DMS 273 (cell line): Measurements from ENCODE around the gene CD19.
"Not testable (repeated sequence)": the region's sequence is repeated elsewhere in the genome, so short reads cannot be mapped to it uniquely, and the experiment has no call there.

ENCODE experiments used
- DNase-seq: peaks from one replicate; lab custom pipeline; 2025; ENCODE audit not compliant: unreplicated experiment; lab: John Stamatoyannopoulos, UW

CD19 gene

GRCh38 chr16:28931801-28932225 is at the start of gene CD19:
CD19 (plus strand) TSS chr16:28931971; CDS start chr16:28932001, 30 bp downstream.
- no peak for DNase-seq

GRCh38 chr16:28882551-28883160 is 49.1 kb upstream of the CD19 start:
- no peak for DNase-seq

GRCh38 chr16:28883221-28883996 is 48.4 kb upstream of the CD19 start:
- DNase-seq = no peak

GRCh38 chr16:28884045-28884444 is 47.7 kb upstream of the CD19 start:
- DNase-seq = no peak

DNA sequence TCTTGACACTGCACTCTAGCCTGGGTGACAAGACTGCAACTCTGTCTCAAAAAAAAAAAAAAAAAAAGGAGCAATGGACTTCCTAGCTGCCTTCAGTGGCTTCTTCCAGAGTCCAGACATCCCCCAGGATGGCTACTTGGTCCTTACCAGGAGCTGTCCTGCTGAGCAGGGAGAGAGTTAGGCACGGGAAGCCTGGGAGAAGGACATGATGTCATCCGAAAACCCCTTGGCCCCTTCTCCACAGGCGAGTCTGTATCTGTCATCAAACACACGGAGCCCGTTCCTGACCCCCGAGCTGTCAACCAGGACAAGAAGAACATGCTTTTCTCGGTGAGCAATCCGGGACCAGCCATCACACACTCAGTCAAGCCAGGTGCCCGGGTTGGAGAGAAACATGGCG is 44.8 kb upstream of the CD19 start:
- DNase-seq = no peak

DNA sequence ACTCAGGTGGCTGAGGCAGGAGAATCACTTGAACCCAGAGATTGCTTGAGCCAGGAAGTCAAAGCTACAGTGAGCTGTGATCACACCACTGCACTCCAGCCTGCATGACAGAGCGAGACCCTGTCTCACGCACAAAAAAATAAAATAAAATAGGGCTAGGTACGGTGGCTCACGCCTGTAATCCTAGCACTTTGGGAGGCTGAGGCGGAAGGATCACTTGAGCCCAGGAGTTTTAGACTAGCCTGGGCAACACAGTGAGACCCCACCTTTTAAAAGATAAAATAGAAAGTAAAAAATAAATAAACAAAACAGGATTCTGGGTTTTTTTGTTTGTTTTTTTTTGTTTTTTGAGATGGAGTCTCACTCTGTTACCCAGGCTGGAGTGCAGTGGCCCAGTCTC is 41.4 kb upstream of the CD19 start:
- DNase-seq = not testable (repeated sequence)

DNA sequence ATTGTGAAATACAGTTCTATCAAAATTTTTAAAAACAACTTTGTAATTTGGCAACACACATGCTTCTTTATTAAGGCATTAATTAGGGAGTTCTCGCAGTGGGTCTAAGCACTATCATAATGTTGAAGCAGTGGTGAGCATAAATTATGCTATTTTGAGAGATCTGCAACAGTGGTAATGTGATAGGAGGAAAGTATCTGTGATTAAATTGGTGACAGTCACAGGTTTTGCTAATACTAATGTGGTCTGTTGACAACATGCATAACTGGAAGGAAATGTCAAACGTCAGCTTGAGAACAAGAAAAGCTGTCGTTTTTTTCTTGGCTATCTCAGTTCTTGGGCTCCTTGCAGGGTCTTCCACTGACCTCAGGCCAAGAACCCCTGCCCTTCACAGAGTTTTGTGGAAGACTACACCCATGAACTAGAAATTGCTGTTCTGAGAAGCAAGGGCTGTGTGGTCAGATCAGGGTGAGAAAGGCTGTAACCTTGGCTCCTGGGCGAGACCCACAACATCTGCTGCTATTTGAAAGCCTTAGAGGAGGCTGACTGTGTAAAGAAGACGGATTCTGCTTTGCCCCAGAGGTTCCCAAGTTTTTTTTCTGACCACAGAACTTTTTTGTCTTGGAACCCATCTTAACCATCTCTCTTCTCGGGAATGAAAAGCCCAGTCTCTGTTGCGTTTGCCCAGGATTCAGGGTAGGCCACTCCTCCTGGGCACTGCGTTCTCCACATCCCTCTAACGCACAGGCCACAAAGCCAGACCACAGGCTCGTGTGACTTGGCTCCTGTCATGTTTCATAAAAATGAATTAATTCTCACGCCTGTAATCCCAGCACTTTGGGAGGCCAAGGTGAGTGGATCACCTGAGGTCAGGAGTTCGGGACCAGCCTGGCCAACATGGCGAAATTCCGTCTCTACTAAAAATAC is 39.5 kb upstream of the CD19 start:
- no peak for DNase-seq

DNA sequence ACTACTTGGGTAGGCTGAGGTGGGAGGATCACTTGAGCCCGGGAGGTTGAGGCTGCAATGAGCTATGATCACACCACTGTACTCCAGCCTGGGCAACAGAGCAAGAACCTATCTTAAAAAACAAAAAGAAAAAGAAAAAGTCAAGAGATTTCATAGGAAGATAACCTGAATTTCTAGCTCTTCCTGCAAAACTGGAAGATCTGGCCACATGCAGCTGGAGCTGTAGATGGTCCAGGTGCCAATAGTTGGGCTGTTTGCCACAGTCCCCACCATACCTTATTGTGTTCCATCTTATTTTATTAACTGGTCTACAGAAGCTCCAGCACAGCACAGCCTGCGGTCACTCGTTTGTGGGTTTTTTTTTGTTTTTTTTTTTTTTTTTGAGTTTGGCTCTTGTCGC is 38.5 kb upstream of the CD19 start:
- no peak for DNase-seq

DNA sequence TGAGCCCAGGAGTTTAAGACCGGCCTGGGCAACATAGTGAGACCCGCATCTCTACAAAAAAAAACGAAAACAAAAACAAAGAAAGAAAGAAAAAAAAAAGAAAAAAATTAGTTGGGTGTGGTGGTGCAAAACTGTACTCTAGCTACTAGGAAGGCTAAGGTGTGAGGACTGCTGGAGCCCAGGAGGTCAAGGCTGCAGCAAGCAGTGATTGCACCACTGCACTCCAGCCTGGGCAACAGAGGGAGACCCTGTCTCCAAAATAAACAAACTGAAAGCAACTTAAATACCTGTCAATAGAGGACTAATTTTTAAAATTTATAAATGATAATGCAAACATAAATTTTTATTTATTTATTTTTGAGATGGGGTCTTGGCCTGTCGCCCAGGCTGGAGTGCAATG is 36.2 kb upstream of the CD19 start:
- DNase-seq = no peak

- no peak for DNase-seq
These were observed 33.9 kb upstream of the CD19 start for GRCh38 chr16:28897826-28898225.

DNA sequence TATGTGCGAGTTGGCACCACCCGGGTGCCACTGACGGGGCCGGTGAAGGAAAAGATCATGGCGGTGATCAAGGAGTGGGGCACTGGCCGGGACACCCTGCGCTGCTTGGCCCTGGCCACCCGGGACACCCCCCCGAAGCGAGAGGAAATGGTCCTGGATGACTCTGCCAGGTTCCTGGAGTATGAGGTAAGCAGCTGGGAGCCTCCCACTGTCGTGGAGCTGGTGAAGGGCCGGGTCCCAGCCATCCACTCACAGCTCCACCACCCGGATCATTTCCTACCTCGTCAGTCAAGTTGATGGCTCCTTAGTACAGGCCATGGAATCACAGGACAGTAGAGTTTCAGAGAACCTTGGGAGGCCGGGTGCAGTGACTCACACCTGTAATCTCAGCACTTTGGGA is 33.5 kb upstream of the CD19 start:
- no peak for DNase-seq

- DNase-seq = no peak
These were observed 32.8 kb upstream of the CD19 start for GRCh38 chr16:28898942-28899341.

GRCh38 chr16:28899882-28900590 is 31.7 kb upstream of the CD19 start:
- no peak for DNase-seq

DNA sequence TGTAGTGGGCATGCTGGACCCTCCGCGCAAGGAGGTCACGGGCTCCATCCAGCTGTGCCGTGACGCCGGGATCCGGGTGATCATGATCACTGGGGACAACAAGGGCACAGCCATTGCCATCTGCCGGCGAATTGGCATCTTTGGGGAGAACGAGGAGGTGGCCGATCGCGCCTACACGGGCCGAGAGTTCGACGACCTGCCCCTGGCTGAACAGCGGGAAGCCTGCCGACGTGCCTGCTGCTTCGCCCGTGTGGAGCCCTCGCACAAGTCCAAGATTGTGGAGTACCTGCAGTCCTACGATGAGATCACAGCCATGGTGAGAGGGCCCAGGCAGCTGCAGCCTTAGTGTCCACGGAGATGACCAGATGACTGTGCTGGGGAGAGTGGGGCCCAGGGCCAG is 31.2 kb upstream of the CD19 start:
- DNase-seq = no peak

DNA sequence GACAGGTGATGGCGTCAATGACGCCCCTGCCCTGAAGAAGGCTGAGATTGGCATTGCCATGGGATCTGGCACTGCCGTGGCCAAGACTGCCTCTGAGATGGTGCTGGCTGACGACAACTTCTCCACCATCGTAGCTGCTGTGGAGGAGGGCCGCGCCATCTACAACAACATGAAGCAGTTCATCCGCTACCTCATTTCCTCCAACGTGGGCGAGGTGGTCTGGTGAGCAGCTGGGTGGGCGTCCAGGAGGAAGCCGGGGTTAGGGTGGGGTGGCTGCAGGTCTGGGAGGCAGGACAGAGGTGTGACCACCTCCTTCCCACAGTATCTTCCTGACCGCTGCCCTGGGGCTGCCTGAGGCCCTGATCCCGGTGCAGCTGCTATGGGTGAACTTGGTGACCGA is 29.9 kb upstream of the CD19 start:
- no peak for DNase-seq

- DNase-seq = peak; percentile 45
These were observed 28.9 kb upstream of the CD19 start for GRCh38 chr16:28902909-28903308.

DNA sequence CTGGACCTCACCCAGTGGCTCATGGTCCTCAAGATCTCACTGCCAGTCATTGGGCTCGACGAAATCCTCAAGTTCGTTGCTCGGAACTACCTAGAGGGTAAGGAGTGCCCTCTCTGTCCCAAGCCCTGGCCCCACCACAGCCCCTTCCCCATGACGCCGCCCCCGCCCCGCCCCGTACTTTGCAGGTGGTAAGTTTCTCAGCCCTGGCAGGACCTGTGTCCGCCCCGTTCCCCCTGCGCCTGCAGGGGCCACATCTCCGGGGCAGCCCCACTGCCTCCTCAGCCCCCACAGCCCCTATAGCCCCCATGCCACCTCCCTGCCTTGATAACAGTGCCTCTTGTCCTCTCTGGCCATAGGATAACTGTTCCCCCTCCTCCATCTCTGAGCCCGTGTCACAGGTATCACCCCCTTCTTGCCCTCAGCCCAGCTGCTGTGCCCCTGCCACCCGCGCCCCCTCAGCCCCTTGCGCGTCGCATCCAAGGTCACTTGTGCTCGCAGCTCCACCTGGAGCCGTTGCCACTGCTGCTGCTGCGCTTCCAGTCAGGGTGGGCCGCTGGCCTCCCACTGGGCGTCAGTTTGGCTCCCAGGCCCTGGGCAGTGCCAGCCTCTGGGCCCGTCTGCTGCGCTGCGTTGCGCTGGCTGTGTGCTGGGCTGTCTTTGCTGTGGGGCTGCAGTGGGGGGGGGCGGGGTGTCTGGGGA is 28.3 kb upstream of the CD19 start:
- no peak for DNase-seq

GRCh38 chr16:28904363-28904762 is 27.4 kb upstream of the CD19 start:
- DNase-seq = no peak

GRCh38 chr16:28904828-28905227 is 26.9 kb upstream of the CD19 start:
- no peak for DNase-seq

GRCh38 chr16:28905229-28905754 is 26.5 kb upstream of the CD19 start:
- no peak for DNase-seq
